A673 (cell line): Measurements from ENCODE around the gene DNAJC13. TPM values are rescaled to one million over a fixed set of nuclear protein-coding genes. Genes with fewer than 3 reads are reported as not detected.

Experiments
- BruUV-seq: library from RNA; stranded (reverse); fragments of 400-500 nt; replicated peaks from 2 replicates; lab custom pipeline; 2021; lab: Mats Ljungman, UMichigan
- CTCF ChIA-PET: fragments of 300-600 bp; sonication (Branson Sonifier 250); formaldehyde crosslinking; loops from one replicate; lab custom pipeline; 2022; ENCODE audit warnings: antibody characterized with exemption; lab: Charles Lee
- POLR2A ChIA-PET: fragments of 300-600 bp; sonication (Branson Sonifier 250); formaldehyde crosslinking; loops from one replicate; lab custom pipeline; 2022; ENCODE audit warnings: antibody characterized with exemption; ENCODE audit not compliant: low non-redundant PET; lab: Charles Lee
- DNase-seq: peaks from one replicate; pipeline ENCODE4 v3.0.0-alpha.2; 2015; ENCODE audit warnings: low spot score
- H3K27ac ChIP-seq: fragments of 200-600 bp; sonication (generic); 2 replicates; pipeline ENCODE4 v1.5.1; 2016; ENCODE audit warnings: mixed run types, low read depth, mild to moderate bottlenecking, mixed read lengths, antibody characterized with exemption, low read length; ENCODE audit not compliant: poor library complexity, severe bottlenecking
- H3K27me3 ChIP-seq: fragments of 200-600 bp; sonication (generic); replicated peaks from 2 replicates; pipeline ENCODE4 v1.6.1; 2017; ENCODE audit warnings: mixed run types, low read depth, mild to moderate bottlenecking, mixed read lengths, antibody characterized with exemption, low read length; ENCODE audit not compliant: insufficient read depth, poor library complexity
- H3K36me3 ChIP-seq: fragments of 200-600 bp; sonication (generic); 2 replicates; pipeline ENCODE4 v1.6.1; 2016; ENCODE audit warnings: mixed run types, mild to moderate bottlenecking, mixed read lengths, antibody characterized with exemption, low read length; ENCODE audit not compliant: insufficient read depth, poor library complexity, severe bottlenecking
- H3K4me1 ChIP-seq: fragments of 200-600 bp; sonication (generic); 2 replicates; pipeline ENCODE4 v1.6.1; 2017; ENCODE audit warnings: mixed run types, mild to moderate bottlenecking, mixed read lengths, antibody characterized with exemption, low read length; ENCODE audit not compliant: insufficient read depth, poor library complexity, severe bottlenecking
- H3K4me3 ChIP-seq: fragments of 200-600 bp; sonication (generic); 2 replicates; pipeline ENCODE4 v1.5.1; 2016; ENCODE audit warnings: low read depth, mixed run types, mild to moderate bottlenecking, mixed read lengths, low read length; ENCODE audit not compliant: poor library complexity, severe bottlenecking
- H3K9me3 ChIP-seq: fragments of 200-600 bp; sonication (generic); 2 replicates; pipeline ENCODE4 v1.6.1; 2016; ENCODE audit warnings: mixed run types, low read depth, mild to moderate bottlenecking, mixed read lengths, antibody characterized with exemption, low read length; ENCODE audit not compliant: poor library complexity, severe bottlenecking
- CTCF ChIP-seq: fragments of 300-800, 200-600 bp; sonication (generic); conservative IDR thresholded peaks from 2 replicates; pipeline ENCODE4 v1.5.1; 2017; ENCODE audit warnings: low read depth, mild to moderate bottlenecking, antibody characterized with exemption, low read length, moderate library complexity, mixed read lengths
- EZH2 ChIP-seq: fragments of 200-600 bp; sonication (generic); IDR thresholded peaks from 2 replicates; pipeline ENCODE4 v1.6.1; 2017; ENCODE audit warnings: borderline replicate concordance, low read depth, mild to moderate bottlenecking, mixed read lengths, antibody characterized with exemption, low read length; ENCODE audit not compliant: poor library complexity, severe bottlenecking
- intact Hi-C: fragments of 100-400 bp; cut with micrococcal nuclease; formaldehyde crosslinking; loops from one replicate; pipeline ENCODE4 v1.10.0; 2022; ENCODE audit not compliant: unreplicated experiment
- total RNA-seq: library from RNA; stranded (reverse); gene quantifications from 2 replicates; pipeline ENCODE4 v1.2.3, GENCODE V29; 2021

Gene DNAJC13
- total RNA-seq, 1 experiment from 2014 or later: 46.0 TPM

- H3K27me3 ChIP-seq: no peaks in the 10 kb centered on the region
- H3K36me3 ChIP-seq: peaks cover 35% of the 10 kb centered on the region
- intact Hi-C loops: no loop called here
- no peak overlapping the region for H3K27ac ChIP-seq
- no TSS peak for BruUV-seq
- ChIA-PET POLR2A (no interaction called here), CTCF (no interaction called here)
- TF ChIP-seq EZH2 (no peak), CTCF (no peak)
- H3K4me3 ChIP-seq: no peak overlapping the region
- no peaks in the 10 kb centered on the region for H3K4me1 ChIP-seq
- no peaks in the 10 kb centered on the region for H3K9me3 ChIP-seq
- no peak for DNase-seq
These were observed 100.0 kb downstream of the DNAJC13 start for GRCh38 chr3:132517311-132517710.

- Histone ChIP-seq H3K27ac (no peak overlapping the region), H3K4me3 (no peak overlapping the region), H3K9me3 (no peaks in the 10 kb centered on the region), H3K27me3 (no peaks in the 10 kb centered on the region), H3K4me1 (no peaks in the 10 kb centered on the region), H3K36me3 (peaks cover 40% of the 10 kb centered on the region)
- CTCF ChIA-PET: no interaction called here
- no TSS peak for BruUV-seq
- POLR2A ChIA-PET: no interaction called here
- intact Hi-C loops: no loop called here
- no peak for DNase-seq
- no peak for TF ChIP-seq CTCF
- TF ChIP-seq EZH2: no peak
These were observed 102.6 kb downstream of the DNAJC13 start for GRCh38 chr3:132519914-132520313.

- TF ChIP-seq EZH2: no peak
- TF ChIP-seq CTCF: no peak
- H3K9me3 ChIP-seq: no peaks in the 10 kb centered on the region
- CTCF ChIA-PET: no interaction called here
- intact Hi-C loops: no loop called here
- H3K4me3 ChIP-seq: no peak overlapping the region
- H3K4me1 ChIP-seq: no peaks in the 10 kb centered on the region
- no peak overlapping the region for H3K27ac ChIP-seq
- H3K36me3 ChIP-seq: peaks cover 42% of the 10 kb centered on the region
- DNase-seq: no peak
- H3K27me3 ChIP-seq: no peaks in the 10 kb centered on the region
- no TSS peak for BruUV-seq
- POLR2A ChIA-PET: no interaction called here
These were observed 104.6 kb downstream of the DNAJC13 start for GRCh38 chr3:132521901-132522300.
